ENCODE results near the gene ZNF710.

The ZNF710 gene

DNA sequence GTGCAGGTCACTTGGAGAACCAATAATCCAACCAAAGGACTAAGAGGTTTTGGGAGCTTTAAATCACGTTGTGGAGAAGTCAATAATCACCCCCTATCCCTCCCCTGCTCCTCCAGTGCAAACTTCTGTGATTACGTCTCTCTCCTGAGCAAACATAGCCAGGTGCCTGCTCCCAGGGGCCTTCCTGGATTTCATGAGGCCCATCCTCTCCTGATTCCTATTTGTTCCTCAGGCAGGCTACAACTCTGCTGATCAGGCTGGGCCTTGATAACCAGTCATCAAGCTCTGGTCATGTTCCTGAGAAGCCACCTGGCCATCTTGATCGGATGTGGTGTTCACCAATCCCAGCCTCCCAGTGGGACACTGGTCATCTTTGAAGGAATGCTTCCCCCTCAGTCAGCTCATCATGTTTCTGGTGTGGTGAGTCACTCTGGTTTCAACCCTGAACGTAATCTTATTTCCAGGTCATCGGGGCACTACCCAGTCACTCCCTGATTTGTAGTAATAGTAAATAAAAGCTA is 2.9 kb upstream of the ZNF710 start:
- no peak for FAIRE-seq

DNA sequence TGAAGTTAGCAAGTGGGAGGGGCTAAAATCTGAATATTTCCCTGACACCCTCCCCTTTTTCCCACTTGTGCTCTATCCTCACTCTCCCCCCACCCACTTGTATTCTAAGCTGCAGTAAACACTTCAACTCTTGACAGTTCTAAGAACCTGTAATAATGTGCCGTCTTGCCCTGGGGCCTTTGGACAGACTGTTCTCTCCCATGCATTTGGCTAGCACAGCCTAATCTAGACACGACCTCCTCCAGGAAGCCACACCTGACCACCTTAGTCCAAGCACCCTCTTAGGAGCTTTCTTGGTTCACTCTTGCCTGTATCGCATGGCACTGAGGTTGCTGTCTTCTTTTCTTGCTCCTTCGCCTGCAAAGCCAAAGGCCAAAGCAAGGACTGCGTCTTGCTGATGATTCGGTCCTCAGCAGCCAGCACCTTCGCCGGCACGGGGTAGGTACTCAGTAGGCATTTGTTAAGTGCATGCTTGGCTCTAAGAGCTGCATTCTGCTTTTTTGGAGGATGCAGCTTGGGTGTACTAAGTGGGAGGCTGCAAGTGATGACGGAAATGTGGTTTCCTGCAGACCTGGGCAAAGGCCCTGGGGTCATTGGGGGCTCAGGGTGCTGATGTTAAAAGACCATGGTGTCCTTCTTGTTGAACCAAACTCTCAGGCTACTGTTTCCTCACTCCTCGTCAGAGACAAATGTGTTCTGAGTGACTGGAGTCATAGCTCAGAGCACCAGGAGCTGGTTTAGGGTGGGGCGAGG is 2.0 kb upstream of the ZNF710 start:
- FAIRE-seq, result no peak

DNA sequence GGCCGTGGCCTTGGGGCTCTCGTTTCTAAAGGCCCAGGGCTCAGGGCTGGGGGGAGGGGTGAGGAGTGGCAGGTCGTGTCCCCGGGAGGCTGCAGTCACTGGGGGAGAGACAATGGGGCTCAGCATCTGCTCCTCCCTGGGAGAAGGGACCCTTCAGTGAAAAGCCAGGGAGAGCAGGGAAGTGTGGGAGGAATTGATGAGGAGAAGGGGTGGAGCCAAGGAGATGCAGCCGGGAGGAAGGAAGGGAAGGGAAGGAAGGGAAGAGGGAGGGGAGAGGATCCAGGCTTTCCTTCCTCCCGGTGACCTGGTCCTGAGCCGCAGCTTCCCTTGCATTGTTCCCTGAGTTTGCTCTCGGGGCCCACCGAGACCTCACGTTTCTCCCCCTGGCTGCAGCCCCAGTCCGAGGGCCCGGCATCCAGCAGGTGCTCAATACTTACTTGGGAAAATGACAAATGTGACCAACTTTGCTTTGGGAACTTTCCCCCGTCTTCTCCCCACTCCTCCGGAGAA is 1.4 kb upstream of the ZNF710 start:
- FAIRE-seq, result no peak

DNA sequence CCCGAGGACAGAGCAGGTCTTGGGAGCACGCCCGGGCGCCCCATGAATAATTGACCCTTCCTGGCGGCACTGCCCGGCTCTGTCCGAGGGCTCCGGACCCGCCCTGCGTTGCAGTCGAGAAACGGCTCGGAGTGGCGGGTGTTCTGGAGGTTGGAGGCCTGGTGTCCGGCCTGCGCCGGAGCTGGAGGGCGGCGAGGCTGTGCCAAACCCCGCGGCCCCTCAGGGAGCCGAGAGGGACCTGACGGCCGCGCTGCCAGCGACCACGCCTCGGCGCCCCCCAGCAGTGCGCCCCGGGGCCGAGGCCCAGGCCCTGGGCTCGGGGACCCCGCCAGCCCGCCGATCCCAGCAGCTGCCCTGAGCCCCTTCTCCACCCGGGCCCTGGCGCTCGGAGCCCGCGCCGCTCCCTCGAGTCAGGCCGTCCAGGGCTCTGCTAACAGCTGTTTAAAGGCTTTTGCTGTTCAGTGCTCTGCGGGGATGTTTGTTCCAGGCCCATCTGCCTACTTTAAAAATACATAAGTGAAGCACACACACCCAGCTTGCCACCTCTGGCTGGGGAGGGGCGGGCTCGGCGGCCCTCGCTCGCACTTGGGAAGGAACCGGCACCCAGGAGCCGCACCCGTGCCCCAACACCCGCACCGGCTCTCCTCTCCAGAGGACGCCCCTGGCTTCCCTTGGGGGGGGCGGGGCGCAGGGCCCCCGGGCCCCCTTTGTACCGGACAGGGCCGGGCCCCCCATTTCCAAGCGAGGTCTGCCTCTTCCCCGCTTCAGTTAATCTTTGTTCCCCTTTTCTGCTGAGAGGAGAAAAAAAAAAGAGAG is 730 bp upstream of the ZNF710 start:
- FAIRE-seq, result no peak

DNA sequence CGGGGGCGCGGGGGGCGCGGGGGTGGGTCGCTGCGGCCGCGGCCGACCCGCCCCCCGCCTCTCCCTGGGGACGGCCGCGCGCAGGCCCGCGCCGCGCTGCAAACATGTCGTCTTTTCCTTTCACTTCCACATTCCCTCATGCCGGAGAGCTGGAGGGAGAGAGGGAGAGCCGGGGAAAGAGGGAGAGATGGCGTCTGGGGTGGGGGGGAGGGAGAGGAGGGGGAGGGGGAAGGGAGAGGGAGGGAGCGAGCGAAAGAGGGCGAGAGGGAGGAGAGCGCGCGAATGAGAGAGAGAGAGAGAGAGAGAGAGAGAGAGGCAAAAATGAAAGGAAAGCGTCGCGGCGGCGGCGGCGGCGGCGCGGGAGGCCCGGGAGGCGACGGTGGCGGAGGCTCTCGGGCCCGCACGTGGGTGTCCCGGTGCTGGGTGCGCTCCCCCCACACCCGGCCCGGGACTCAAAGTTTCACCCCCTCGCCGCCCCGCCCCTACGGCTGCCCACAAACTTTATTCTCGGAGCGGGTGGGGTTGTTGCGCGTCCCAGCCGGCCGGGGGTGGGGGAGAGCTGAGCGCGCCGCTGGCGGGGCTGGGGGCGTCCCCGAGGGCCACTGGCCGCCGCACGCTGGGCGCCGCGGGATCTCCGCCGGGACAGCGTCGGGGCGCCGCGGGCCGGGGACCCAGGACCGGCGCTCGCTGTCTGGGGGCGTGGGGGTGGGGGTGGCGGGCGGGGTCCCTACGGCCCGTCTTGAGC is 731 bp downstream of the ZNF710 start:
- FAIRE-seq, result no peak

DNA sequence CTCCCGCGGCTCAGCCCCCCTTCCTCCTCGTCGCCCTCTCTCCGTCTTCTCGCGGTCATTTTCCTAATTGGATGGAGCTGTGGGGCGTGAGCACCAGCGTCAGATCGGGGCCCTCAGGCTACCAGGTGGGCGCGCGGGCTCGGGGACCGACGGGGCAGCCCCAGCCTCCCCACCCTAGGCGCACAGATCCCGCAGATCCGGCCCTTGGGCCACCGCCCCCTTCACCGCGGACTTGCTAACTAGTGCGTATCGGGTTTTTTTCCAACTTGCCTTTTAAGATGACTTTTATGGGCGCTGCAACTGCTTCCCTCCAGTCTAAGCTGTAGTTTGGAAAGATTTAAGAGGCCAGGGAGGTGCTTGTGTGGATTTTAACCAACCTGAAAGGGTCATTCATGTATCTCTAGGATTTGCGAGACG is 1.3 kb downstream of the ZNF710 start:
- FAIRE-seq, result no peak

DNA sequence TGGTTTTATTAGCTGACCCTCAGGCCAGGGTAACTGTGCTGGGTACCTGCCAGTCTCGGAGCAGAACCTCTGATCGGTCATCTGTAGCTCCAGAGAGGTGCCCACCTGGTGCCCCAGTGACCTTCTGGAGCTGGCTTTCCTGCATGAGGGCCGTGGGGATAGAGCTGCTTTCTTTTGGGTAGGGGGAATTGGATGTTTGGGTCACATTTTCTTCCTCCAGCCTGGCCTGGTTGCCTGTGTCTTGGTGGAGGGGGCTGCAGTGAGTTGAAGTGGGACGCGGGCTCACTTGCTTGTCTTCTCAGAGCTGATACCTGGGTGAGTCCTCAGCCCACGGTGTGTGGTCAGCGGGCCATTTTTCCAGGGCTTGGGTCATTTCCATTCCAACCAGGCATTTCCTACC is 2.6 kb downstream of the ZNF710 start:
- no peak for FAIRE-seq

DNA sequence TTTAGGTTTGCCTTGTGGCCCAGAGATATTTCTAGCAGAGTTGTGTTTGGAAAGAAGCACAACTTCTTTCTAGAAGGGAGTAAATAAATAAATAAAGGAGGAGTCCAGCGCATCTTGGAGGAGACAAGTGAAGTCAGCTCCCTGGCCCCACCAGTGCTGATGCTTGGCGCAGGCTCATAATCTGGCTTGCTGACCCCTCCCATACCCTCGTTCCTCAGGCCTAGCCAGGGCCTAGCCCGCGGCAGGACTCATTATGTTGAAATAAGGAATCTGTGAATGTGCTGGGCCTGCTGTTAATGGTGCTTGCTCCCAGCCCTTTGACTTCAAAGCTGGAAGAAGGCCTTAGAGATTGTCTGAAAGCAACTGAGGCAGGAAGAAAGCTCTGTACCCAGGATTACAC is 3.1 kb downstream of the ZNF710 start:
- no peak for FAIRE-seq

DNA sequence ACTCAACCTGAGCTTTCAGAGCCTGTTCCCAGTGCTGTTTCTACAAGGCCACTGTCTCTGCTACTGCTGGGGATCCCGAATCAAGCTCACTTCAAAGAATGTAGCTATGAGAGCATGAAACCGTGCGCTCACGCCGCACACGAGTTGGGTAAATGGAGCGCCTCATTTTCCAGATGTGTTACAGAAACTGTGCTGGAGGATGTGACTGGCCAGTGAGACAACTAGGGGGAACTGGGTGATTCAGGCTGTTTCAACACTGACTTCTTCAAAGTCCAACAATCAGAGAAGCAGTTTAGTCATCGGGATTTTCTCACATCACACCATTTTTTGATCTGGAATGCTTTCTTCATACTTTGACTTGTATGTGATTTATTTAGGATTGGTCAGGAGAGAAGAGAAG is 3.5 kb downstream of the ZNF710 start:
- FAIRE-seq, result no peak

DNA sequence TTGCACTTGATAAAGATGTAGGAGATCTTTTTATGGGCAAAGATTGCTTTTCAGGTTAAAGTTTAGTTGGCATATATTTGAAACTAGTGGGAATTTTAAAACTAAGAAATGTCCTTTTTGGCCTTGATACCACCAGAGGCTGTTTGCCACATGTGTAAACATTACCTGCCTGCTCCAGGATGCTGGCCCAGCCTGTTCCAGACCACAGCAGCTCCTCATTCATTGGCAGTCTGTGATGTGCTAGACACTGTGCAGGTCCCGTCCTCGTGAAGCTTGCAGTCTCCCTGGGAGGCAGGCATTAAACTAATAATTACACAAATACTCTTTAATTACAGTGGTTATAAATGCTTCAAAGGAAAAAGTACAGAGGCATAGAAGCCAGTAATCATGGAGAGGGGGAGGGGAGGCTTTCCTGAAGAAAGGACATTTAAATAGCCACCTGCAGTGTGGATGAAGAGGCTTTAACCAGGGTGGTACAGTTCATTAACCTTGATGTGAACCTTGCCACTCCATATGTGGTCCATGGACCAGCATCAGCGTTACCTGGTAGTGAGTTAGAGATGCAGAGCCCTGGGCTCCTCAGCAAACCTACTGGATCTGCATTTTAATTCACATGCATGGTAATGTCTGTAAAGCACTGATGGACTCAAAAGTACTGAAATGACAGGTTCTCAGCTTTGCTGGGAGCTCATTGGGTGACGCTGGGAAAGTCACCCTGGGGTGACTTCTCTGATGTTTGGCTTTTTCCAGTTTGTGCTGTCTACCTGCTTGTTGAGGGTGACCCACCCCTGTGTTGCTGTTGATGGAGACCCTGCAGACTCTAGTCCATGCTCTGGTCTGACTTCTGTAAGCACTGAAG is 5.3 kb downstream of the ZNF710 start:
- FAIRE-seq, result no peak

DNA sequence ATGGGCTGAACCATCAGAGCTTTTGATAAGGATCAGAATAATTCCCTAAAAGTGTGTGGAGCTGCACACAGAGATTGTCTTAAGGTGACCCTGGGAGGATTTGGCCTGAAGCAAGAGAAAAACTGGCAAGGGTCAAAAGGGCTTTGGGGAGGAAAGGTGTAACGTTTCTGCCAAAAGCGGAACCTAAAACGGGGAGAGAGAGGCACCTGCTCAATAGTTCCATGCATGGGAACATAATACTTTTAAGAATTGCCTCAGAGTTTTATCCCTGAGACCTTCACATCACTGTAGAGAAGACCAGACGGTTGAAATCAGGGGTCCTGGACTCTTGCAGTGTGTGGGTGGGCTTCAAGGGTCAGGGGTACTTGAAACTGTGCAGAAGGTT is 5.9 kb downstream of the ZNF710 start:
- no peak for FAIRE-seq

DNA sequence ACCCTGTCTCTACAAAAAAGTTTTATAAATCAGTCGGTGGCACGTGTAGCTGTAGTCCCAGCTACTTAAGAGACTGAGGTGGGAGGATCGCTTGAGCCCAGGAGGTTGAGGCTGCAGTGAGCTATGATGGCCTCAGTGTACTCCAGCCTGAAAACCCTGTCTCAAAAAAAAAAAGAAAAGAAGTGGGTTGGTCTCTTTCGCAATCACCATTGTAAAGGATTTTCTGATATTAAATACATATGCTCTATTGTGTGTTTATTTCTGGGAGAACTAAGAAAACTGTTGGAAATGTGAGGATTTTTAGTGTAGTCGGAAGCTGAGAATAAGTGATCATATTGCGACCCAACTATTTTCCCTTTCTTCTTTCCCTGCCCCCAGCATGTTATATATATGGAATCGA is 7.5 kb downstream of the ZNF710 start:
- no peak for FAIRE-seq

DNA sequence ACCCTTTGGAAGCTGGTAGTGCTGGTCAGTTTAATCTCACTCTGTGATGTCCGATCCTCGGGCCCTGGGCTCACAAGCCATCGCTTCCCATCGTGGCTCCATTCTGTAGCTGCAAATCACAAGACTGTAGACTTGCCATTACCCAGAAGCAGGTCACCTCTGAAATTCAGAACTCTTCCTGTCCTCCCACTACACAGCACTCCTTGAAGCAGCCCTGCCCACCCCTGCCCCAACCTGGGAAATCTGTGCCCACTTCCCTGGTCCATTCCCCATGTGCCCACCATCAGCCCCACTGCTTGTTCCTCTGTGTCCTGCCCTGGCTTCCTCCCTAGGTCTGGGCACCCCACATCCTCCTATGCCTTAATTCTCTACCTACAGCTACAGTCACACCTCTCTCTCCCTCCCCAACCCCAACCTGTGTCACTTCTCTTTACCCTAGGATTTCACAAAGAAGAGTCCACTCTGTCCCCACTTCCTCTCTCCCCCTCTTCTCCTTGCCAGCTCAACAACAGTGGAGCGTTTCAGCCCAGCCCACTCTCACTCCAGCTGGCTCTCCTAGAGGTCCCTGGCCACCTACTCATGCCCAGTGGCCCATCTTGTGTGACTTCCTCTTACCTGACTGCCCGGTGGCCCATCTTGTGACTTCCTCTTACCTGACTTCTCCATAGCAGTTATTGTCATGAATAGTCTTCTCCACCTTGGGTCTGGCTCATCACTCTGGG is 8.3 kb downstream of the ZNF710 start:
- FAIRE-seq, result no peak

DNA sequence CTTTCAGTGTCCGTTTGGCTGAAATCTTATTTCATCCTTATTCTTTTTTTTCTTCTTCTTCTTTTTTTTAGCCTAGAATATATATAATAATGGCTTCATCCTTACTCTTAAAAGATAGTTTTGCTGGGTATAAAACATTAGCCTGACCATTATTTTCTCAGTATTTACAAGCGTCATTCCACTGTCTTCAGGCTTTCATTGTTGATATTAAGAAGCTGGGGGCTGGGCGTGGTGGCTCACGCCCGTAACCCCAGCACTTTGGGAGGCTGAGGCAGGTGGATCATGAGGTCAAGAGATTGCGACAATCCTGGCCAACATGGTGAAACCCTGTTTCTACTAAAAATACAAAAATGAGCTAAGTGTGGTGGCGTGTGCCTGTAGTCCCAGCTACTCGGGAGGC is 10.6 kb downstream of the ZNF710 start:
- no peak for FAIRE-seq

DNA sequence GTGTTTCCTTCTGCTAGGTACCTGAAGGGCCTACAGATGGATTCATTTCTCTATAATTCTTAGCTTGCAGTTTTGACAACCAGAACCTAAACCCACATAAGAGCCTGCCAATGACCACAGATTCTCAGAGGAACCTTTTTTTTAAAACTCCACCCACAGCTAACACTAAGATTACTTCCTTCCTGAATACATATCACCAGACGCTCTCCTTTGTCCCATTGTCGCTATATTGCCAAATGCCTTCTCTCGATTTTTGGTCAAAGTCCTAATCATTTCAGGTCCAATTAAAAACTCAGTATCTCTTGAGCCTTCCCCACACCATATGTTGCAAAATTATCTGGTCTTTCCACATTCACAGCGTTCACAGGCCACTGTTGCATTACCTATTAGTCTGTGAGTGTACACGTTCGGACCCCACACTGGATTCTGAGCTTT is 12.4 kb downstream of the ZNF710 start:
- no peak for FAIRE-seq

DNA sequence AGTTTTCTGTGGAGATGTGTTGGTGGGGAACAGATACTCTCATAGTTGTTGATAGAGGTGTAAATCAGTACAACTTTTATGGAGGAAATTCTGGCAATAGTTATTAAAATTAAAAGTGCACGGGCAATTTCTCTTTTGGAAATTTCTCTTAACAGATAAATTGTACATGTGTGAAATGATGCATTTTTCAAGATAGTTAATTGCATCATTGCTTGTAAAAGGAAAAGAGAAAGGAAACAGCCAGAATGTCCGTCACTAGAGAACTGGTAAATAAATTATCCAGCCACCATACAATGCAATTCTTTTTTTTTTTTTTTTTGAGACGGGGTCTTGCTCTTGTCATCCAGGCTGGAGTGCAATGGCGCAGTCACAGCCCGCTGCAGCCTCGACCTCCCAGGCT is 14.2 kb downstream of the ZNF710 start:
- no peak for FAIRE-seq

DNA sequence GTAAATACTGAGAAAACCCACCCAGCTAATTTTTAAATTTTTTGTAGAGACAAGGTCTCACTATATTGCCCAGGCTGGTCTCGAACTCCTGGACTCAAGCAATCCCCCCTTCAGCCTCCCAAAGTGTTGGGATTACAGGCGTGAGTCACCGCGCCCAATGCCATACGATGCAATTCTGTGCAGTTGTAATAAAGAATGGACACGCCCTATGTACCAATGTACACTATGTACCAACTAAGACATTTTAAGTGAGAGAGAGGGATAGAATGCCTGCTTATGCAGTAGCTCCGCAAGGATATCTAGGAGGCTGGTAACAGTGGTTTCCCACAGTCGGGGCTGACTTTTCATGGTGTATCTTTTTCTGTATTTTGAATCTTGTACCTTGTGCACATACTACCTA is 14.6 kb downstream of the ZNF710 start:
- no peak for FAIRE-seq

DNA sequence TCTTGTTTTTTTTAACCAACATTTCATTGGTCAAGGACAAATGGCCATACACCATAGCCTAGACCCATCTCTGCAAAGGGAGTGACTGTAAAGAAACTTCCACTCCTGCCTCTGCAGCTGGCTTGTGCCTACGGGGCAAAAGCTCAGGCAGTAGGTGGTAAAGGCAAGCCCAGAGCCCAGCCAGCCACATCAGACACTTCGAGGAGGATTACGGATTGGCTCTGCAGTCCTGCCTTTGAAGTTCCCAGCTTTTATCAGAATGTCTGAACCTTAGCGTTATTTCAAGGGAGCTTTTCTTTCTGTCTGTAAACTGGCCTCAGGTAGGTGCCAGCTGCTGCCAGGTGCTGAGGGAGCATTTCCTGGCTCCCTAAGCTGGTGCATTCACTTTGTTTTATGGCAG is 15.6 kb downstream of the ZNF710 start:
- FAIRE-seq, result no peak

DNA sequence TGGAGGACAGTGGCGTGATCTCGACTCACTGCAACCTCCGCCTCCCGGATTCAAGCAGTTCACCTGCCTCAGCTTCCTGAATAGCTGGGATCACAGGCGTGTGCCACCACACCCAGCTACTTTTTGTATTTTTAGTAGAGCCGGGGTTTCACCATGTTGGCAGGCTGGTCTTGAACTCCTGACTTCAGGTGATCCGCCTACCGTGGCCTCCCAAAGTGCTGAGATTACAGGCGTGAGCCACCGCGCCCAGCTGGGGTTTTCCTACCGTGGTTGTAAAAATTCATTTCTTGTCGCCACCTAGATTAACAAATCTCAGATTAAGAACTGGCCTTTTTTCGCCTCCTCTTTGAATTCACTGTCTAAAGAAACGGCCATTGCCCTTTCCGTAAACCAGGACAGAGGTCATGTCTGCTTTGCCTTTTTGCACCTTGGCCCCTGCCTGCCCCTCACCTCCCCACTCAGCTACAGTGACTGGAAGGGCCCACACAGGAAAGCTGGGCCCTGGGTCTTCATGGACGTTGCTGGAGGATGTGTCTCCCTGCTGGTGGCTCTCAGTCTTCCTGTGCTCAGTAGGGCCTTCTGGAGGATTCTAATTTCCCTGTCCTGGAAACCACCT is 17.2 kb downstream of the ZNF710 start:
- FAIRE-seq, result no peak

DNA sequence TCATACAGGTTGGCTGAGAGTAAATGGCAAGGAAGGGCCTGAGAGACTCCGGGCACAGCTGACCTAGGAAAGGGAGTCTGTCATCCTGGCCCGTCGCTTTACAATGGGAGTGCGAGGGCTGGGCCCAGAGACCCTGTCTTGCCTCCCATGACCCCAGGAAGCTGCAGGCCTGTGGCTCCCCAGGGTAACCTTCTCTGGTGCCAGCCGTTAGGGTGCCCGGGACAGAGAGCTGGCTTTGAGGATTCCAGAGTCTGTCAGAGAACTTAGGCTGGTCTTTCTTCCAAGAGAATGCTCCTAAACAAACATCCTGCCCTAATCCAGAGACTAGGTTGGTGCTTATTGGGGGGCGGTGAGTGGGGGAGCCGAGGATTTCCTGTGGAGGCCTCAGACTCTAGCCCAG is 18.5 kb downstream of the ZNF710 start:
- no peak for FAIRE-seq
